H7 (cell line): ENCODE data around the gene LY6G6C. TPM values are rescaled to one million over a fixed set of nuclear protein-coding genes. Genes with fewer than 3 reads are reported as not detected.

Source experiments
- DNase-seq: peaks from one replicate; pipeline ENCODE4 v3.0.0; 2012
- H3K27me3 ChIP-seq: 2 replicates; pipeline ENCODE4 v1.6.0; 2011; ENCODE audit warnings: mild to moderate bottlenecking, low read length; ENCODE audit not compliant: control insufficient read depth, insufficient read depth
- H3K36me3 ChIP-seq: replicated peaks from 2 replicates; pipeline ENCODE4 v1.5.1; 2011; ENCODE audit warnings: low read length; ENCODE audit not compliant: control insufficient read depth, insufficient read depth
- H3K4me3 ChIP-seq: 2 replicates; pipeline ENCODE4 v1.5.1; 2011; ENCODE audit warnings: low read depth, mild to moderate bottlenecking, control low read depth, low read length, moderate library complexity; ENCODE audit not compliant: insufficient read depth
- total RNA-seq: library from RNA; depleted of rRNA; stranded (reverse); fragments of >200 nt; shearing (Covaris generic); gene quantifications from 2 replicates; pipeline ENCODE4 v1.2.3, GENCODE V29; 2014; rRNA removed

Gene LY6G6C, protein sequence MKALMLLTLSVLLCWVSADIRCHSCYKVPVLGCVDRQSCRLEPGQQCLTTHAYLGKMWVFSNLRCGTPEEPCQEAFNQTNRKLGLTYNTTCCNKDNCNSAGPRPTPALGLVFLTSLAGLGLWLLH
- total RNA-seq, result not detected in 2 replicates

DNA sequence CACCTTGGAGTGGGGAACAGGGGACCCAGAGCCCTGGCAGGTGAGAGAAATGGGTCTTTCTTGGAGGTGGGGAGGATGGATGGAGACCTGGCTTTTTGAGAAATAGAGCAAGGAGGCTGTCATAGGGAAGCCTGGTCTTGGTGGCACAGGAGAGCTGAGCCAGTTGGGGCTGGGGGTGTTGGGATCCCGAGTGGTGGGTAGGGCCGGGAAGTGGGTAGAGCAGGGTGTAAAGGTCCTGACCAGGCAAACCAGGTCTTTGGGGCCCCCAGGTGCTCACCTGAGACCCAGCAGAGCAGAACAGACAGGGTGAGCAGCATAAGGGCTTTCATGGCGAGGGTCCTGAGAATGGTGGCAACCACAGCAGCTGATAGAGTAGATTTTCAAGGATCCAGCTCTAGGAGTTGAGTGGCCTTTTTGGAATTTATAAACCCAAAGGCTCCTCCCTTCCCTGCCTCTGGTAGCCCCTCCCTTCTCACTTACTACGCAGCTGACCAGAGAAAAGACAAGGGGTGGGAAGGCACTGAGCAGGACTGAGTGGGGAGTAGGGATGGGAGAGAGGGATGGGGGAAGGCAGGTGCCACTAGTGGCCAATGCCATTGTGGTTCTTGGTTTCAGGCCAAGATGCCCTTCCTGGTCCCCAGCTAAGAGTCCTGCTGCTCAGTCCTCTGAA is at the start of gene LY6G6C:
Gene LY6G6C (minus strand): TSS at position 396 of the 670 bp plus-strand sequence. CDS start 67 bp downstream, at position 329.
- Histone ChIP-seq H3K36me3 (no peaks in the 10 kb centered on the region; the same call in 1 of the 2 replicates), H3K4me3 (no peak within 1 kb of the TSS), H3K27me3 (no peaks in the 10 kb centered on the region)
- DNase-seq, result no peak

DNA sequence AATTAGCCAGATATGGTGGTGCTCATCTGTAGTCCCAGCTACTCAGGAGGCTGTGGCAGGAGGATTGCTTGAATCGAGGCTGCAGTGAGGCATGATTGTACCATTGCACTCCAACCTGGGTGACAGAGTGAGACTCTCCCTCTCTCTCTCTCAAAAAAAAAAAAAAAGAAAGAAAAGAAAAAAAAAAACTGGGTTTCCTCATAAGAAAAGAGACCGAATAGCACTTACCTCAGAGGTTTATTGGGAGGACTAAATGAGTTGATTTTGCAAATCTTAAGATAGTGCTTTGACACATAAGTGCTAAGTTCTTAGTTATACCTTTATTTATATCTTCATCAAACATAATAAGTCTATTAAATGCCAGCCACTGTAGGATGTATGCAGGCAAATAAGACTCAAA is 49.3 kb upstream of the LY6G6C start:
- DNase-seq, result peak; percentile 15
- H3K27me3 ChIP-seq, result no peaks in the 10 kb centered on the region; the same call in 1 of the 2 replicates
- H3K36me3 ChIP-seq, result no peaks in the 10 kb centered on the region
- no peak overlapping the region for H3K4me3 ChIP-seq

DNA sequence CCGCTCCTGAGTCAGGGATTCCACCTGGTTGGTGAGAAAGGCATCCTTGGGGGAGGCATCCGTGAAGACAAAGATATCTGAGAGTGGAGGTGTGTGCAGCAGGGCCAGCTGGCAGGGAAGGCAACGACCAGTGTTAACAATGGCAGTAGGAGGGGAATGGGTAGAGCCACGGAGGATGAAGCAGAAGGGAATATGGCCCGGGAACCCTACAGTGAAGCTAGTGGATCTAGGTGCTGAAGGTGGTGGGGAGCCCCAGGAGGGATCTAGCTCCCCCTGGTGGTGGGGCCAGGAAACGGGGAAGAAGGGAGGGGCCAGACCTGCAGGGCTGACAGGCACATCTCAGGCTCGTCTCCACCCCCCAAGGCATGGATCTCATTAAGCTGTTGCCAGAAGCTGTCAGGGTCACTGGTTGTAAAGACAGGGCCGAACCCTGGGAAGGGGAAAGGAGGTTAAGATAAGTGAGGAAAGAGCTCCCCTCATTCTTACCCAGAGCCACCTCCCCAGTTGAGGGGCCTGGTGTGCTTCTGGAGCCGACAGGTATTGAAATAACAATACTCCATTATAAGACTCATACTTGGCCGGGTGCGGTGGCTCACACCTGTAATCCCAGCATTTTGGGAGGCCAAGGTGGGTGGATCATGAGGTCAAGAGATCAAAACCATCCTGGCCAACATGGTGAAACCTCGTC is 48.3 kb upstream of the LY6G6C start:
- Histone ChIP-seq H3K27me3 (no peaks in the 10 kb centered on the region; the same call in 1 of the 2 replicates), H3K4me3 (no peak overlapping the region), H3K36me3 (no peaks in the 10 kb centered on the region)
- DNase-seq, result peak; percentile 98

DNA sequence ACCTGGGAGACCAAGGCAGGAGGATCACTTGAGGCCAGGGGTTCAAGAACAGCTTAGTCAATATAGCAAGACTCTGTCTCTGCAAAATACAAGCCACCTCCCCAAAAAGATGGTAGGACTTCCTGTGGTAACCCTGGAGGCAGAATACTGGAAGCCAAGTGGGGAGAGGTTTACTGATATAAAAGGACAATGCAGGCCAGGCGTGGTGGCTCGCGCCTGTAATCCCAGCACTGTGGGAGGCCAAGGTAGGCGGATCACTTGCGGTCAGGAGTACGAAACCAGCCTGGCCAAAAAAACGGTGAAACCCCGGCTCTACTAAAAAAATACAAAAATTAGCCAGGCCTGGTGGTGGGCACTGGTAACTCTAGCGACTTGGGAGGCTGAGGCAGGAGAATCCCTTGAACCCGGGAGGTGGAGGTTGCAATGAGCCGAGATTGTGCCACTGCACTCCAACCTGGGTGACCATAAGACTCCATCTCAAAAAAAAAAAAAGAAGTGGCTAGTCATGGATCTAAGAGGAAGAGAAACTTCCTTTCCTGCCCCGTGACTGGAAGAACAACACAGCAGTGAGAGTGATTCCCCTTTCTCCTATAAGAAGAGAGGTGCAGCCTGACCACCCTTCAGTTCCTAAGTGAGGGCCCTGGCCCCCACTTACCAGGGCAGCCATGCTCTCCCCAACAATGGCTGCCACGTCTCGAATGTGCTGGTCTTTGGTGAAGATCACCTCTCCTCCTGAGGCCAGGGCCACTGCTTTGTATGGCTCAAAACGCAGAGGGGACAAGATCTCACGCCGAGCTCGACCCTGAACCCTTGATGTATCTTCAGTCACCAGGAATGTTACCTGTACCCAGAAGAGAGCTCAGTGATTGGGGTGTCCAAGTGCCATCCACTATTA is 47.1 kb upstream of the LY6G6C start:
- no peaks in the 10 kb centered on the region; the same call in 1 of the 2 replicates for H3K27me3 ChIP-seq
- peaks cover 3% of the 10 kb centered on the region for H3K36me3 ChIP-seq
- DNase-seq, result peak; percentile 17
- H3K4me3 ChIP-seq, result no peak overlapping the region

DNA sequence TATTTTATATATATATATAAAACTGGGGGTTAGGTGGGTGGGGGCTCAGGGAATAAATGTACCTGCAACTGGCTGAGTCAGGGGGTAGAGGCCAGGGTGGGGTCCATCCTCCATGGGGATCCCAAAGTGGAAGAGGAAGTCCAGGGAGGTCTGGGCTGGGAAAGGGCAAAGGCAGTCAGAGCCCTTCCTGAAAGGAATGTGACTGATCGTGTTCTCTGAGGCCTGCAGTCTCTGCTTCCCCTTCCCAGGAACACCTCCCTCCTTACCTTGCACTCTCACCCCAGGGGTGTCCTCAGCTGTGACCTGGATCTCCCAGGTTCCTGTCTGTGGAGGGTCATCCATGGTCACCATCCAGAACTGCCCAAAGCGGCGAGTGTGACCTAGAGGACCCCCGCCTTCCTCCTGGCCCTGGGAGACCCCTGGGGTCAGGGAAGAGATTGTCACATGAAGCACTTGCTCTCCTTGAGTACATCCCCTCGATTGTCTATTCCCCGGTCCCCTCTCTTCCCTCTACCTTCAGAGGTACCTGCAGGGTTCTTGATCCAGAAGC is 45.6 kb upstream of the LY6G6C start:
- H3K4me3 ChIP-seq, result no peak overlapping the region
- no peaks in the 10 kb centered on the region; the same call in 1 of the 2 replicates for H3K27me3 ChIP-seq
- peaks cover 3% of the 10 kb centered on the region for H3K36me3 ChIP-seq
- DNase-seq, result peak; percentile 53

DNA sequence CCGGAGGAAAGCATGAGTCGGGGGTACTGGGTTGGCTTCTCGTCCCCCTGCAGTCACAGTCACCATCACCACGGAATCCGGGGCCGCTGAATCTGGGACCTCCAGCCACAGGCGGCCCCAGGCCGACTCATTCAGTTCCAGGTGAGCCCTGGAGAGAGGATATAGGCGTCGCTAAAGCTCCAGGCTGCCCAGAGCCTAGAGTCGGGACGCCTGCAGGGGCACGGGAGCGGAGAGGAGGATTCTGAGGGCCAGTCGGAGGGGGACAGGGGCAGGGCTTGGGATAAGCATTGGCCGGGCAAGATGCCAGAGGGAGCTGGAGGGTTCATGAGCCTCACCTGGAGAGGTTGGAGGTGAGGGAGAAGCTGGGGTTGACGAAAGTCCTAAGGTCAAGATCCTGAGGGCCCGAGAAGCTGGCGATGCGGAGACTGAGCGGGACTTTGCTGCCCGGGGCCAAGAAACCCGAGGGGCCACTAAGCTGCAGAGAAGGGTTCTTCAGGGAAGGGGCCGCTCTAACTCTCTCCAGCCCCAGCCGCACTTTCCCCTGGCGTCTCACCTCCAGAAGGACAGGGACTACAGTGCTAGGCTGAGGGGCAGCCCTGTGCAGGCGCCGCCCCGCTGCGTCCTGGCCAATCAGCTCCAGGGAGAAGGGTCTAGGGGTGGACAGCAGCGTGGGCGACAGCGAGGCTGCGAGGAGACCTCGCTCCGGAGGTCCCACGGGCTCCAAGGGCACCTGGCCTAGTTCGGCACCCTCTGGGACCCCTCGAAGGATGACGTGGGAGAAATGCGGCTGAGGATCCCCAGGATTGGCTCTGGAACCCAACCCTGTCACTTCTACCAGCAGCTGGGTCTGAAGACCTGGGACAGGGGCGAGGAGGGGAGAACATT is 44.6 kb upstream of the LY6G6C start:
- Histone ChIP-seq H3K27me3 (no peaks in the 10 kb centered on the region; the same call in 1 of the 2 replicates), H3K4me3 (peak overlapping the region; percentile 48), H3K36me3 (peaks cover 11% of the 10 kb centered on the region)
- DNase-seq, result peak; percentile 95

DNA sequence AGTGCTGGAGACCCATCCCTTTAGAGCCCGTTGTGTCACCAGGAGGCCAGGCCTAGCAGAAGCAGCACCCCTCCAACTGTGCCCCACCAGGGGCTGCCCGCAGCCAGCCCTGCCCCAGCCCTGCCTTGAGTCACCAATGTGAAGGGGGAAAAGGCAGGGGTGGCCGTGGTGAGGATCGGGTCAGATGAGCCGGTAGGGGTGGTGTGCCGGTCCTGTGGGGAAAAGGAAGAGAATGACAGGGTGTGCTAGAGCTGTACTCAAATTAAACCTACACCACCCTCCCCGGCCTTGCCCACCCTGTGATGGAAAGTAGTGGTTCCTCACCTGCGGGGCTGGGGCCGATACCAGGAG is 44.0 kb upstream of the LY6G6C start:
- H3K4me3 ChIP-seq, result no peak overlapping the region
- H3K27me3 ChIP-seq, result no peaks in the 10 kb centered on the region; the same call in 1 of the 2 replicates

DNA sequence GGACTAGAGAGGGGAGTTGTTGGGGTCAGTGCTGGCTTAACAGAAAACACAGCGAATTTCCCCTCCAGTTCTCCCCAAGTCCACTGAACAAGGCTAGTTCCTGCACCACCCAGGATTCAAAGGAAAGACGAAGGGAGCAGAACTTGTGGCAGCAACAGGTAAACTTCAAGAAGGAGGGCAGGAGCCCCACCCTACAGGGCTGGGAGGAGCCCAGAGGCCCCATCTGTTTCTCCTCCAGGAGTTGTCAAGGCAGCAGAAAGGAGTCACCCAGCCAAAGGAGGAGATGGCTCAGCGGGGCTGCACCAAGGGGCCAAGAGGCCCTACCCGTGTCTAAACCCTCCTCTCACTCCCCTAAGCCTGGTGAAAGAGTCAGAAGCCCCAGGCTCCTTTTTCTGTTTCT is 42.7 kb upstream of the LY6G6C start:
- peak; percentile 40 for DNase-seq
- Histone ChIP-seq H3K36me3 (peaks cover 21% of the 10 kb centered on the region), H3K4me3 (no peak overlapping the region), H3K27me3 (no peaks in the 10 kb centered on the region; the same call in 1 of the 2 replicates)

More for the DNA sequence above, 44.0 kb upstream of the LY6G6C start:
- H3K36me3 ChIP-seq, result peaks cover 15% of the 10 kb centered on the region
- no peak for DNase-seq

DNA sequence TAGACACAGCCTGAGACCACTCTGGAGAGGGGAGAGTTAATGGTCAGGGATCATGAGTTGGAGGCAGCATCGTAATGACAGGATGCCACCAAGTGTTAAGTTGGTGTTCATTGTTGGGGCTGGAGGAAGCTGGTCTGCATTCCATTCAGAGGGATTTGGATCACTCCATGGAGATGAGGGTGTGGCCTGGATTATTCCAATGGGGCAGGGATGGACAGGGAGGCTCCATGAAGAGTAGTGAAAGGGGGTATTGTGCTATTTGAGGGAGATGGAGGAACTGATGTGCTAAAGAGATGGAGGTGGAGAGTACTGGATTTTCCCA is 42.0 kb upstream of the LY6G6C start:
- peak; percentile 78 for DNase-seq
- Histone ChIP-seq H3K27me3 (no peaks in the 10 kb centered on the region; the same call in 1 of the 2 replicates), H3K36me3 (peaks cover 22% of the 10 kb centered on the region), H3K4me3 (no peak overlapping the region)

DNA sequence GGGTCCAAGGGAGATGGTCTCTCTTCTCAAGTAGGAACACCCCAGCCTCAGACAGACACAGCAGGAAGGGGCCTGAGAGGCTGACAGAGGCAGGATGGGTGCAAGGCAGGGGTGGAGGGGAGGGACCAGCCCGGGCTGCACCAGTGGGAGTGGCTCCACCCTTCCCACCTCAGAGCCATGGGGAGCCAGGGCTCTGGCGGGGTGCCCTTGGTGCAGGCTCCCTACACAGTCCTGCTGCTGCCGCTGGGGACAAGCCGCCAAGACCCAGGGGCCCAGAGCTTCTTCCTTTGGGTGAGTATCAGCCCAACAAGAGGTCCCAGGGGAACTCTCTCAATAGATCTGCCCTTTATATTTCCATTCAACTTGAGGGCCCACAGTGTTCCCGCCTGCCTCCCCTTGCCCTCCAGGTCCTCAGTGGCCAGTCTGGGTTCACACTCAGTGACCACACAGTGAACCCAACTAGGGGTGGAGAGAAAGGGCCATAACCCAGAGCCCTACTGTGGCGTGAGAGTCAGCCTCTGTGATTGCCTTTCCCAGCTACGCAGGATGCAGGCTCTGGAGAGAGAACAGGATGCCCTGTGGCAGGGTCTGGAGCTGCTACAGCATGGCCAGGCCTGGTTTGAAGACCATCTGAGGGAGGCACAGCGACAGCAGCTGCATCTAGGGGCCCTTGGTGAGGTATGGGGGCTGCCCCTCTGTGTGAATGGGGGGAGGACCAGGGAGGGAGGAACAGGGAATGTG is 41.5 kb upstream of the LY6G6C start:
- H3K36me3 ChIP-seq, result peaks cover 22% of the 10 kb centered on the region
- no peaks in the 10 kb centered on the region; the same call in 1 of the 2 replicates for H3K27me3 ChIP-seq
- peak; percentile 43 for DNase-seq
- H3K4me3 ChIP-seq, result no peak overlapping the region

DNA sequence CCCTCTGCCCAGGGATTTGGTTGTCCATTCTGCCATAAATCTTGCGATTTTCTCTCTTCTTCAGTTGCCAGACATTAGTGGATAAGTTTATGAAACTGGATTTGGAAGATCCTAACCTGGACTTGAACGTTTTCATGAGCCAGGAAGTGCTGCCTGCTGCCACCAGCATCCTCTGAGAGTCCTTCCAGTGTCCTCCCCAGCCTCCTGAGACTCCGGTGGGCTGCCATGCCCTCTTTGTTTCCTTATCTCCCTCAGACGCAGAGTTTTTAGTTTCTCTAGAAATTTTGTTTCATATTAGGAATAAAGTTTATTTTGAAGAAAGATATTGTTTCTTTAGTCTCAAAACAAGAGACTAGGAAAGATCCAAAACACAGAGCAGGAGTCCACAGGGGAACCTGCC is 40.8 kb upstream of the LY6G6C start, which contains the start of gene SAPCD1:
Gene SAPCD1 (plus strand): TSS at position 301 of the 400 bp plus-strand sequence. CDS start 399 bp downstream, outside the sequence.
- DNase-seq, result peak; percentile 15
- peaks cover 22% of the 10 kb centered on the region for H3K36me3 ChIP-seq
- no peak within 1 kb of the TSS for H3K4me3 ChIP-seq
- no peaks in the 10 kb centered on the region; the same call in 1 of the 2 replicates for H3K27me3 ChIP-seq

DNA sequence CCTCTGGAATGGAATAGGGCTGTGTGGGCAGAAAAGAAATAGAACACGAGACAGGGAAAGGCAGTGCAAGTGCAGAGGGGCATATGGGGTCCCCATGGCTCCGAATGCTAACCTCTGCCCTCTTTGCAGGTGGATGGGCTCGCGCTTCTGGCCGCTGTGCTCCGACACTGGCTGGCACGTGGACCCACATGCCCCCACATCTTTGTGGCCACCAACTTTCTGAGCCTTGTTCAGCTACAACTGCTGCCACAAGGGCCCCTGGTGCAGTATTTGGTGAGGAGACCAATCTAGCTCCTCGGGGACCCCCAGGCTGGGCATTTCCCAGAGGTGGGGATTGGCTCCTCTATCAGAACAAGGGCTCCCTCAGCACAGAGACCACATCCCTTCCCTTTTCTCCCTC is 39.8 kb upstream of the LY6G6C start:
- Histone ChIP-seq H3K4me3 (no peak overlapping the region), H3K36me3 (peaks cover 22% of the 10 kb centered on the region), H3K27me3 (no peaks in the 10 kb centered on the region; the same call in 1 of the 2 replicates)
- no peak for DNase-seq

DNA sequence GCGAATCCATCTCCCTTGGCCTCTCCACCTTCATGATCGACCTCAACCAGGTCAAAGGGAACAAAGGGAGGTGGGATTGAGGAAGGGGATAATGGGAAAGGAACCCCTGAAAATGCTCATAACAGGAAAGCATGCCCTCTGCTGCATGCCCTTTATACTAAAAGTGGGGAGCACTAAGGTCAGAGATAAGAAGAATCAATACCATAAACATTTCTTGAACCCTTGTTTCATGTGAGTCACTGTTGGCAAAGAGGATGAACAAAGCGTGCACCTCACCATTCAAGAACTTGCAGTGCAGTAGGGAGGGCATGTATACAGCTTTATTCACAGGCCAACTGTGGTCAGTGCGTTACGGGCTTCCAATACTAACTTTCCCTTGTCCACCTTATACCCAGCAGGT is 39.2 kb upstream of the LY6G6C start:
- Histone ChIP-seq H3K4me3 (no peak overlapping the region), H3K36me3 (peaks cover 22% of the 10 kb centered on the region), H3K27me3 (no peaks in the 10 kb centered on the region; the same call in 1 of the 2 replicates)
- no peak for DNase-seq
